GM18873 (cell line): ENCODE results near the gene ASB3.
"Not testable (repeated sequence)": the region's sequence is repeated elsewhere in the genome, so short reads cannot be mapped to it uniquely, and the experiment has no call there.

Source experiments
- ATAC-seq: cut with Tn5 transposase; IDR thresholded peaks from one replicate; pipeline ENCODE4 v1.9.1; 2021; ENCODE audit warnings: mild to moderate bottlenecking, moderate library complexity, moderate number of reproducible peaks; ENCODE audit not compliant: unreplicated experiment, low FRiP score

Gene ASB3

GRCh38 chr2:53786705-53787613 is at the start of gene ASB3, which contains the start of gene ERLEC1:
Gene ASB3 (minus strand): TSS chr2:53786953. CDS start chr2:53765572, 21,381 bp downstream.
Gene ERLEC1 (plus strand): TSS chr2:53787044. CDS start chr2:53787211, 167 bp downstream.
- ATAC-seq: peak; percentile 96

- not testable (repeated sequence) for ATAC-seq
These were observed 43.2 kb upstream of the ASB3 start for GRCh38 chr2:53829980-53830290.

GRCh38 chr2:53829273-53829979 is 42.7 kb upstream of the ASB3 start:
- no peak for ATAC-seq

GRCh38 chr2:53828331-53828730 is 41.6 kb upstream of the ASB3 start:
- no peak for ATAC-seq

GRCh38 chr2:53827398-53828175 is 40.8 kb upstream of the ASB3 start:
- ATAC-seq: no peak

- ATAC-seq: no peak
These were observed 40.0 kb upstream of the ASB3 start for GRCh38 chr2:53826587-53827397.

- no peak for ATAC-seq
These were observed 39.3 kb upstream of the ASB3 start for GRCh38 chr2:53826030-53826410.

- not testable (repeated sequence) for ATAC-seq
These were observed 36.9 kb upstream of the ASB3 start for GRCh38 chr2:53823639-53824038.

- ATAC-seq: no peak
These were observed 35.1 kb upstream of the ASB3 start for GRCh38 chr2:53821810-53822209.

GRCh38 chr2:53820711-53821110 is 34.0 kb upstream of the ASB3 start:
- no peak for ATAC-seq

GRCh38 chr2:53820048-53820447 is 33.3 kb upstream of the ASB3 start:
- ATAC-seq: no peak

GRCh38 chr2:53819634-53820033 is 32.9 kb upstream of the ASB3 start:
- no peak for ATAC-seq

- ATAC-seq: no peak
These were observed 32.2 kb upstream of the ASB3 start for GRCh38 chr2:53818854-53819435.

GRCh38 chr2:53813151-53813550 is 26.4 kb upstream of the ASB3 start:
- no peak for ATAC-seq

GRCh38 chr2:53811601-53812000 is 24.8 kb upstream of the ASB3 start:
- ATAC-seq: no peak

- no peak for ATAC-seq
These were observed 15.9 kb upstream of the ASB3 start for GRCh38 chr2:53802617-53803151.

- ATAC-seq: no peak
These were observed 14.8 kb upstream of the ASB3 start for GRCh38 chr2:53801547-53801946.

GRCh38 chr2:53793821-53794220 is 7.1 kb upstream of the ASB3 start:
- ATAC-seq: no peak

GRCh38 chr2:53793261-53793660 is 6.5 kb upstream of the ASB3 start:
- no peak for ATAC-seq
